ENCODE measurements around the gene C2orf68. TPM values are rescaled to one million over a fixed set of nuclear protein-coding genes. Genes with fewer than 3 reads are reported as not detected.

The C2orf68 gene
- total RNA-seq, 6 experiments from 2014 or later = 7.6 to 22.7 (median 14.8) TPM

DNA sequence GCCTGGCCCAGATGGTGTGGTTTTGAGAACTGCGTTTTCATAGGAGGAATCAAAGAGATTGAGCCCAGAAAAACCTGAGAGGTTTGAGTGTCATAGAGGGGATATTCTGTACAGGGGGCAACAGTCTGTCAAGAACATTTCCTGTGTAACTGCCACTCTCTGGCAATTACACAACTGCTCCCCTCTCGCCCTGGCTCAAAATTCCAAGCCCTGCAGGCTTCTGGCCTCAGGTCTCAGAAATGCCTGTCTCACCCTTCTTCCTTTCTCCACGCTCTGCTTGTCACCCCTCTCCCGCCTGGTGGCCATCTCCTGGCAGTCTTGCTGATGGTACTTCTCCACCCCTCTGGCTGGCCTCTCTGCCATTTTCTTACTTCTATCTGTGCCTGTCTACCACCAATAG is 23.6 kb downstream of the C2orf68 start:
- 61% methylated on average over 3 of the region's 4 CpGs for WGBS (ENCODE audit: insufficient coverage, low coverage, low lambda C conversion rate, missing lambda C conversion rate)
- H3K36me3 ChIP-seq = no peaks in the 10 kb centered on the region
- H3K4me1 ChIP-seq = peaks cover 2 to 59% (median 20%) of the 10 kb centered on the region in 4 donors
- DNase-seq = no peak
- no peaks in the 10 kb centered on the region for H3K9me3 ChIP-seq
- intact Hi-C loops (cut with DNase I) = no loop called here
- no peak for ATAC-seq
- H3K27ac ChIP-seq = peak overlapping the region in 2 of 3 donors; percentile 48 to 65
- H3K27me3 ChIP-seq = no peaks in the 10 kb centered on the region
- H3K4me3 ChIP-seq = no peak overlapping the region
- TF ChIP-seq POLR2A (IDR thresholded peaks at IDR 0.05) = no peak
- TF ChIP-seq, protein P1, sequence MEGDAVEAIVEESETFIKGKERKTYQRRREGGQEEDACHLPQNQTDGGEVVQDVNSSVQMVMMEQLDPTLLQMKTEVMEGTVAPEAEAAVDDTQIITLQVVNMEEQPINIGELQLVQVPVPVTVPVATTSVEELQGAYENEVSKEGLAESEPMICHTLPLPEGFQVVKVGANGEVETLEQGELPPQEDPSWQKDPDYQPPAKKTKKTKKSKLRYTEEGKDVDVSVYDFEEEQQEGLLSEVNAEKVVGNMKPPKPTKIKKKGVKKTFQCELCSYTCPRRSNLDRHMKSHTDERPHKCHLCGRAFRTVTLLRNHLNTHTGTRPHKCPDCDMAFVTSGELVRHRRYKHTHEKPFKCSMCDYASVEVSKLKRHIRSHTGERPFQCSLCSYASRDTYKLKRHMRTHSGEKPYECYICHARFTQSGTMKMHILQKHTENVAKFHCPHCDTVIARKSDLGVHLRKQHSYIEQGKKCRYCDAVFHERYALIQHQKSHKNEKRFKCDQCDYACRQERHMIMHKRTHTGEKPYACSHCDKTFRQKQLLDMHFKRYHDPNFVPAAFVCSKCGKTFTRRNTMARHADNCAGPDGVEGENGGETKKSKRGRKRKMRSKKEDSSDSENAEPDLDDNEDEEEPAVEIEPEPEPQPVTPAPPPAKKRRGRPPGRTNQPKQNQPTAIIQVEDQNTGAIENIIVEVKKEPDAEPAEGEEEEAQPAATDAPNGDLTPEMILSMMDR (IDR thresholded peaks at IDR 0.05) = no peak

DNA sequence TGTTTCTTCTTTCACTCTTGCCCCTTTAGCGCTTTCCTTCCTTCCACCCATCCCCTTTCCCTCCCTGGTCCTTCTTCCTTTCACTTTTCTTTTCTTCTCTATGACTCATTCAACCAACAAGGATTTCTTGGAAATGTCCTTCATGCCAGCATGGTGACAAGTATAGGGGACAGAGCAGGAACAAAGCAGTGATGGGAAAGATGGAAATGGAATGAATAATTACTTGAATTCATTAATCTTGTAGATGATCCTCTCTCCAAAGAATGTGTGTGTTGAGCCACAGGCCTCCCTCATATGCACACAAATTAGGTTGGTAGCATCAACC is 26.1 kb downstream of the C2orf68 start:
- ATAC-seq (peak in 1 of 4 donors; percentile 10), DNase-seq (no peak)
- 33% methylated on average over 1 of the region's 1 CpG for WGBS (ENCODE audit: insufficient coverage, low coverage, low lambda C conversion rate, missing lambda C conversion rate)
- TF ChIP-seq, protein P1 (IDR thresholded peaks at IDR 0.05) = no peak
- TF ChIP-seq POLR2A (IDR thresholded peaks at IDR 0.05) = no peak
- intact Hi-C loops (cut with DNase I) = no loop called here
- Histone ChIP-seq H3K27ac (peak overlapping the region; percentile 87 to 93 (median 87)), H3K4me1 (peaks cover 2 to 48% (median 20%) of the 10 kb centered on the region in 4 donors), H3K9me3 (no peaks in the 10 kb centered on the region), H3K27me3 (no peaks in the 10 kb centered on the region), H3K4me3 (peak overlapping the region in 1 of 3 donors; percentile 70), H3K36me3 (no peaks in the 10 kb centered on the region)

DNA sequence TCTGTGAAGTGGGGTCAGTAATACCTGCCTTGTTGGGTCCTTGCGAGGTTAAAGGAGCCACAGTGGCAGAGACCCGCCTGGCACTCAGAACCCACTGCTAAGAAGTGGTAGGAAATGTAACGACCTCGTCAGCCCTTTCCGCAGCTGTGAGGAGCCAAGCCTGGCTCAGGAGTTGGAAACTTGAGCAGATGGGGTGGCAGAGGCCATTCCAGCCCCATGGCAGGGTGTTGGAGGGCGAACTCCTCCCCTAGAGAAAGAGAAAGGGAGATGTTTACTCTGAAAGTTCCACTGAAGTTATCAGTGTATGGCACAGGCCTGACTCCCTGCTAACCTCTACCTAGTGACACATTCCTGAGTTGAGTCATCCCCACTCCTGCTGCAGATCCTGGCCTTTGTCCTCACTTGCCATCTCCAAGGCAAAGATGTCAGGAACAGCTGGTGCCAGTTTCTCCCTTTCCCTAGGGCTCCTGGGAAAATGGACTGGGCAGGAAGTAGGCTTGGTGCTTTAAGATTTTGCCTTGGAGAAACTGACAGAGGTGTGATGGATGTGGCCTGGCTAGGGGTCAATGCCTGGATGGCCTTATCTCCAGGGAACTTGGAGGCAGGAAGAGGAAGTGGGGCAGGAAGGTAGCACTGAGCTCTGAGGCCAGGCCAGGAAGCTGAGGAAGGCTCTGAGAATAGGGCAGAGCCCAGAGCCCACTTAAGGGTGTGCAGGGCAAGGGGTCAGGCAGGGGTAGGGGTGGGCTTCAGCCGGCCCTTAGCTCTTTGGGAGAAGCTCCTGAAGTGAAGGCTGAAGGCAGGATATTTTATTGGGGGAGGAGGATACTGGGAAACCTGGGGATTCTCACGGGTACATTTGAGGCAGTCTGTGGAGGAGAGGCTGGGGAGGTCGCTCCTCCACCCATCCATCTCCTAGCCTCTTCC is 26.7 kb downstream of the C2orf68 start:
- Histone ChIP-seq H3K9me3 (no peaks in the 10 kb centered on the region), H3K27ac (peak overlapping the region; percentile 87 to 93 (median 87)), H3K4me1 (peaks cover 2 to 41% (median 19%) of the 10 kb centered on the region in 4 donors), H3K36me3 (no peaks in the 10 kb centered on the region), H3K4me3 (peak overlapping the region; percentile 62 to 70 (median 64)), H3K27me3 (no peaks in the 10 kb centered on the region)
- DNase-seq (peak in 2 of 3 donors; percentile 53 to 73), ATAC-seq (peak; percentile 78 to 85 (median 81))
- peak; percentile 15 for TF ChIP-seq POLR2A (IDR thresholded peaks at IDR 0.05)
- TF ChIP-seq, protein P1 (IDR thresholded peaks at IDR 0.05) = no peak
- WGBS (ENCODE audit: insufficient coverage, low coverage, low lambda C conversion rate, missing lambda C conversion rate) = 15% methylated on average over 8 of the region's 9 CpGs
- intact Hi-C loops (cut with DNase I) = no loop called here

DNA sequence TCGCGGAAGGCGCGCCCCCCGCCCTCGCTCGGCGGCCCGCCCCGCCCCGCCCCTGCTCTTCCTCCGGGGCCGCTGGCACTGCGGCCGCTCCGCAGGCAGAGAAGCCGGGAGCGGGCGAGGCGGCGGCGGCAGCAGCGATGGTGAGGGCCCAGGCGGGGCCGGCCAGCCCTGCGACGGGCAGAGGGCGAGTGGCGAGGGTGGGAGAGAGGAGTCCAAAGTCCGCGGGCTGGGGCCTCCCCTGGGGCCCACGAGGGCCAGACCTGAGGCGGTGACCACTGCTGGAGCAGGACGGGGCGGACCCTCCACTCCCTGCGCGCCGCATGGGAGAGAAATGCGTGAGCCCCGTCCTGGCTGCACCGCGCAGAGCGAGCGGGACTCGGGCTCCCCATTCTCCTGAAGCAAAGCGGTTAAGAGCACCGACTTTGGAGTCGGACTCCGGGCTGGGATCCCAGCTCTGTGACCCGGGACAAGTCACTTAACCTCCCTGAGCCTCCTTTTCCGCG is 27.5 kb downstream of the C2orf68 start, which contains the start of gene VAMP5:
Gene VAMP5 (plus strand): TSS at position 78 of the 503 bp plus-strand sequence. CDS start 60 bp downstream, at position 138.
- no peaks in the 10 kb centered on the region for H3K36me3 ChIP-seq
- H3K9me3 ChIP-seq = no peaks in the 10 kb centered on the region
- peaks cover 2 to 40% (median 16%) of the 10 kb centered on the region in 4 donors for H3K4me1 ChIP-seq
- intact Hi-C loops (cut with DNase I) = no loop called here
- TF ChIP-seq, protein P1 (IDR thresholded peaks at IDR 0.05) = no peak
- peak; percentile 39 for TF ChIP-seq POLR2A (IDR thresholded peaks at IDR 0.05)
- ATAC-seq (peak; percentile 49 to 78 (median 68)), DNase-seq (peak; percentile 67 to 74 (median 68))
- no peaks in the 10 kb centered on the region for H3K27me3 ChIP-seq
- WGBS (ENCODE audit: insufficient coverage, low coverage, low lambda C conversion rate, missing lambda C conversion rate) = 5% methylated on average over 8 of the region's 52 CpGs
- H3K4me3 ChIP-seq = peak within 1 kb of the TSS; percentile 62 to 70 (median 64)
- H3K27ac ChIP-seq = peak within 1 kb of the TSS; percentile 87 to 93 (median 87)

All from right lobe of liver (tissue), 6 donors.